Stimulated activated naive B cell treated with anti-CD40 and anti-IgM and Interleukin-4, amounts not matched to agents 10 μg/mL and 1 μg/mL and 100 μg/mL, for 72 hours (primary cell): Measurements from ENCODE around the gene PIK3R5.

Experiments
- ATAC-seq, 2 donors: fragments of 150-1000 bp; cut with Tn5 transposase; replicated peaks; 2 replicates each; pipeline ENCODE4 v1.10.0; 2021; ENCODE audit warnings: moderate library complexity in 1 of 2
- DNase-seq: peaks from one replicate; pipeline ENCODE4 v3.0.0; 2021
- H3K27ac Mint-ChIP-seq: one replicate; pipeline ENCODE4 v1.8.0; 2022; ENCODE audit warnings: mild to moderate bottlenecking, mixed read lengths
- H3K27me3 Mint-ChIP-seq, 2 donors: one replicate each; pipeline ENCODE4 v1.8.0; 2022; ENCODE audit warnings: mixed read lengths in 2 of 2
- H3K36me3 Mint-ChIP-seq, 2 donors: one replicate each; pipeline ENCODE4 v1.8.0; 2022; ENCODE audit warnings: mixed read lengths in 2 of 2, mild to moderate bottlenecking in 1 of 2
- H3K4me1 Mint-ChIP-seq, 2 donors: one replicate each; pipeline ENCODE4 v1.8.0; 2022; ENCODE audit warnings: mixed read lengths in 2 of 2, mild to moderate bottlenecking in 1 of 2
- H3K4me3 Mint-ChIP-seq, 2 donors: one replicate each; pipeline ENCODE4 v1.8.0; 2022; ENCODE audit warnings: mild to moderate bottlenecking in 2 of 2, mixed read lengths in 2 of 2, moderate library complexity in 1 of 2
- H3K9me3 Mint-ChIP-seq, 2 donors: one replicate each; pipeline ENCODE4 v1.8.0; 2022; ENCODE audit warnings: mixed read lengths in 2 of 2, mild to moderate bottlenecking in 1 of 2

PIK3R5 gene

DNA sequence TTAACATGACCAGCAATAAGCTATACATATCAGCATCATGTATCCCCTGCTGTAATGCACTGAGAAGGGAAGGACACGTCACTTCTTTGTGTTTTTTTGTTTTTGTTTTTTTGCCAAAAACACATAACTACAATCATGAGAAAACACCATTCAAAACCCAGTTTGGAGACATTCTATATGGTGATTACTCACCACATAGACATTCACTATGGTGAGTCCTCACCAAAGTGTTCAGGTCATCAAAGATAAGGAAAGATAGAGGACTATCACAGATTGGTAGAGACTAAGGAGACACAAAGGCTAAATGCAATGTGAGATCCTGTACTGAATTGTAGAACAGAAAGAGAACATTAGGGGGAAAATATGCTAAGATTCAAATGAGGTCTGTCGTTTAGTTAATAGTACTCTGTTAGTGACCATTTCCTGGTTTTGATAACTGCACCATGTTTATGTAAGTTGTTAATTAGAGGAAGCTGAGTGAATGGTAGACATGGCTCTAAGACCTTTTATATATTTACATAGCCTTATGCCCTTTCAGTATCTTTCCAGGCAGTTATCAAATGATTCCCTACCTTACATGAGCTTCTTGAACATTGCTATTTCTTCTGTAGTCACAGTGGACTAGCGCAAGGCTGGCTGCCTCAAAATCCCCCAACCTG is 46.6 kb downstream of the PIK3R5 start:
- ATAC-seq, result peak in 1 of 2 donors; percentile 21
- Mint-ChIP-seq H3K27ac (peak overlapping the region; percentile 83), H3K4me3 (peak overlapping the region in 1 of 2 donors; percentile 14), H3K36me3 (peaks cover 31 to 59% of the 10 kb centered on the region in 2 donors), H3K4me1 (peaks cover 48 to 68% of the 10 kb centered on the region in 2 donors), H3K27me3 (no peaks in the 10 kb centered on the region), H3K9me3 (peaks cover 0 to 2% of the 10 kb centered on the region in 2 donors)
- no peak for DNase-seq

DNA sequence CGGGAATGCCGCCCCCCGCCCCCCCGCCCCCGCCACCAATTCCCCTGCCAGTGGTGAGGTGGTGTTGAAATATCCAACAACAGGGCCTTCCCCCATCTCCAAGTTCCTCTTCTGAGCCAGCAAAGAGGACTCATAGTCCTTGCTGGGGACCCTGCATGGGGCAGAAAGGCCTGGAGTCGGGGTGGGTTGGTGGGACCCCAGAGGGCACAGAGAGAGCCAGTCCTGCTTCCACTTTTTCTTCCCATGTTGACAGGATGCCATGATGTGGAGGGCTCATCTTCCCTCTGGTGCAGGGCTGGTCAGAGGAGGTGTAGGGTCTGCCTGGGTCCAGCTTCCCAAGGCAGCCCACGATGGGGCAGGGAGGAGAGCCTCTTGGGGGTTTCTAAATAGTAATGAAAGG is 49.0 kb downstream of the PIK3R5 start:
- peaks cover 44 to 69% of the 10 kb centered on the region in 2 donors for H3K36me3 Mint-ChIP-seq
- peaks cover 55 to 83% of the 10 kb centered on the region in 2 donors for H3K4me1 Mint-ChIP-seq
- H3K9me3 Mint-ChIP-seq, result peaks cover 0 to 2% of the 10 kb centered on the region in 2 donors
- no peaks in the 10 kb centered on the region for H3K27me3 Mint-ChIP-seq
- H3K27ac Mint-ChIP-seq, result peak overlapping the region; percentile 87
- DNase-seq, result no peak
- no peak overlapping the region for H3K4me3 Mint-ChIP-seq
- ATAC-seq, result no peak

- peaks cover 60 to 79% of the 10 kb centered on the region in 2 donors for H3K36me3 Mint-ChIP-seq
- H3K4me3 Mint-ChIP-seq, result peak overlapping the region in 1 of 2 donors; percentile 1
- DNase-seq (no peak), ATAC-seq (no peak)
- H3K4me1 Mint-ChIP-seq, result peaks cover 70 to 87% of the 10 kb centered on the region in 2 donors
- H3K9me3 Mint-ChIP-seq, result peaks cover 0 to 2% of the 10 kb centered on the region in 2 donors
- no peaks in the 10 kb centered on the region for H3K27me3 Mint-ChIP-seq
- peak overlapping the region; percentile 93 for H3K27ac Mint-ChIP-seq
These were observed 51.0 kb downstream of the PIK3R5 start for GRCh38 chr17:8914554-8914953.

DNA sequence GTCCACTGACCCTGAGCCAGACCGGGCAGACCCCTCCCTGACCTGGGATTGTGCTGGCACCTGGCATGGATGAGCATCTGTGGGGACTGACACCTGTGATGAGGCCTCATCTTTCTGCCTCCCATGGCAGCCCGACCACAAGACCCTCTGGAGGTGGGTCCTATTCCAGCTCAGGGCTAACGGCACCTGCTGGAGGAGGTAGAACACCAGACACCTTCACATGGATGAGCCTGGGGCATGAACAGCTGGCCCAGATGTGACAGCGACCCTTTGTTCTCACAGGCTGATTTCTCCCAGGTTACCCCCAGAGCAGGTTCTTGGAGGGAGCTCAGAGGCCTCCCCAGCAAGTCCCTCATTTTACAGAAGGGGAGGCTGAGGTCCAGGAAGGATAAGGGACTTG is 51.6 kb downstream of the PIK3R5 start:
- Mint-ChIP-seq H3K36me3 (peaks cover 60 to 77% of the 10 kb centered on the region in 2 donors), H3K4me1 (peaks cover 69 to 86% of the 10 kb centered on the region in 2 donors), H3K9me3 (peaks cover 0 to 2% of the 10 kb centered on the region in 2 donors)

GRCh38 chr17:8913091-8913490 is 52.4 kb downstream of the PIK3R5 start:
- H3K27me3 Mint-ChIP-seq, result no peaks in the 10 kb centered on the region
- peak overlapping the region; percentile 87 for H3K27ac Mint-ChIP-seq
- ATAC-seq (no peak), DNase-seq (no peak)
- peaks cover 0 to 2% of the 10 kb centered on the region in 2 donors for H3K9me3 Mint-ChIP-seq
- peak overlapping the region; percentile 65 to 68 for H3K4me3 Mint-ChIP-seq
- H3K4me1 Mint-ChIP-seq, result peaks cover 71 to 87% of the 10 kb centered on the region in 2 donors
- peaks cover 67 to 81% of the 10 kb centered on the region in 2 donors for H3K36me3 Mint-ChIP-seq

More for the DNA sequence above, 51.6 kb downstream of the PIK3R5 start:
- Mint-ChIP-seq H3K27ac (no peak overlapping the region), H3K4me3 (no peak overlapping the region), H3K27me3 (no peaks in the 10 kb centered on the region)
- DNase-seq (no peak), ATAC-seq (no peak)

GRCh38 chr17:8912084-8912981 is 53.2 kb downstream of the PIK3R5 start:
- Mint-ChIP-seq H3K9me3 (no peaks in the 10 kb centered on the region), H3K27ac (peak overlapping the region; percentile 87), H3K4me3 (peak overlapping the region; percentile 65 to 68), H3K36me3 (peaks cover 69 to 79% of the 10 kb centered on the region in 2 donors), H3K27me3 (no peaks in the 10 kb centered on the region), H3K4me1 (peaks cover 74 to 87% of the 10 kb centered on the region in 2 donors)
- peak; percentile 58 for DNase-seq
- ATAC-seq, result peak; percentile 70 to 73

DNA sequence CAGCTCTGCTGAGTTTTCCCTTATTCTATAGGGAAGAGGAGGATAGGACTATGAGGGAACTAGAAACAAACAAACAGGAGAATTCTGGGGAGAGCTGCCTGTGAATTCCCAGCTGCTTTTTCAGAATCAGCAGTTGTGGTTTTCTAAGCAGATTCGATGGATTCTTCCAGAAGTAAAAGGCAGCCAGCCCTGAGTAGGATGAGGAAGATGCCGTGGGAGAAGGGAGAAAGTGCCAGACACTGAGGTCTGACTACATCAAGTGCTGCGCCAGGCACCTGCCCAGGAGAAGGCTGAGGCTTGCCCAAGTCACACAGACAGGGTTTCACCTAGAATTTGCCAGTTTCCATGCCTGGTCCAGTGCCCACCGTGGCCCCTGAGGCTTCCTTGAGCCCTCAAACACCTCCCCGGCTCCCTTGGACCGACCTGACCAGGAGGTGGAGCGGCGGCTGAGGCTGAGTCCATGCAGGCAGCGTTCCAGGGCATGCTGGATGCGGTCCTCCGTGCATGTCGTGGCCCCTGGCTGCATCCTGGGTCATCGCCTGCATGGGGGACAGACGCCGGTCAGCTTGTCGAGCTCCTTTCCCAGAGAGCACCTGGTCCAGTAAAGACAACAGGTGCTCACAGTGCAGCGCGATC is 54.4 kb downstream of the PIK3R5 start:
- Mint-ChIP-seq H3K9me3 (no peaks in the 10 kb centered on the region), H3K27ac (peak overlapping the region; percentile 87), H3K27me3 (no peaks in the 10 kb centered on the region), H3K4me3 (peak overlapping the region in 1 of 2 donors; percentile 19), H3K4me1 (peaks cover 66 to 75% of the 10 kb centered on the region in 2 donors), H3K36me3 (peaks cover 66 to 76% of the 10 kb centered on the region in 2 donors)
- ATAC-seq (no peak), DNase-seq (no peak)

GRCh38 chr17:8909586-8910270 is 55.8 kb downstream of the PIK3R5 start:
- H3K9me3 Mint-ChIP-seq, result no peaks in the 10 kb centered on the region
- ATAC-seq, result peak; percentile 66 to 74
- peaks cover 62 to 74% of the 10 kb centered on the region in 2 donors for H3K4me1 Mint-ChIP-seq
- peak overlapping the region; percentile 68 for H3K27ac Mint-ChIP-seq
- peak overlapping the region; percentile 4 to 38 for H3K4me3 Mint-ChIP-seq
- H3K27me3 Mint-ChIP-seq, result no peaks in the 10 kb centered on the region
- peaks cover 65 to 77% of the 10 kb centered on the region in 2 donors for H3K36me3 Mint-ChIP-seq
- DNase-seq, result no peak

- H3K27me3 Mint-ChIP-seq, result no peaks in the 10 kb centered on the region
- H3K9me3 Mint-ChIP-seq, result no peaks in the 10 kb centered on the region
- ATAC-seq (no peak), DNase-seq (no peak)
- peaks cover 47 to 59% of the 10 kb centered on the region in 2 donors for H3K4me1 Mint-ChIP-seq
- peak overlapping the region in 1 of 2 donors; percentile 33 for H3K4me3 Mint-ChIP-seq
- H3K36me3 Mint-ChIP-seq, result peaks cover 54 to 75% of the 10 kb centered on the region in 2 donors
- H3K27ac Mint-ChIP-seq, result peak overlapping the region; percentile 2
These were observed 60.2 kb downstream of the PIK3R5 start for GRCh38 chr17:8905331-8905730.

GRCh38 chr17:8904686-8905085 is 60.8 kb downstream of the PIK3R5 start:
- Mint-ChIP-seq H3K36me3 (peaks cover 48 to 72% of the 10 kb centered on the region in 2 donors), H3K27ac (peak overlapping the region; percentile 70), H3K4me1 (peaks cover 45 to 57% of the 10 kb centered on the region in 2 donors), H3K9me3 (no peaks in the 10 kb centered on the region), H3K27me3 (no peaks in the 10 kb centered on the region), H3K4me3 (peak overlapping the region; percentile 5 to 30)
- DNase-seq (no peak), ATAC-seq (no peak)

GRCh38 chr17:8904201-8904600 is 61.3 kb downstream of the PIK3R5 start:
- H3K9me3 Mint-ChIP-seq, result no peaks in the 10 kb centered on the region
- peaks cover 44 to 56% of the 10 kb centered on the region in 2 donors for H3K4me1 Mint-ChIP-seq
- DNase-seq (no peak), ATAC-seq (peak in 1 of 2 donors; percentile 35)
- peaks cover 47 to 70% of the 10 kb centered on the region in 2 donors for H3K36me3 Mint-ChIP-seq
- peak overlapping the region in 1 of 2 donors; percentile 30 for H3K4me3 Mint-ChIP-seq
- peak overlapping the region; percentile 70 for H3K27ac Mint-ChIP-seq
- no peaks in the 10 kb centered on the region for H3K27me3 Mint-ChIP-seq

- H3K4me3 Mint-ChIP-seq, result peak overlapping the region; percentile 73 to 76
- H3K27ac Mint-ChIP-seq, result peak overlapping the region; percentile 90
- ATAC-seq (peak; percentile 61 to 66), DNase-seq (peak; percentile 82)
- no peaks in the 10 kb centered on the region for H3K9me3 Mint-ChIP-seq
- H3K27me3 Mint-ChIP-seq, result no peaks in the 10 kb centered on the region
- H3K36me3 Mint-ChIP-seq, result peaks cover 52 to 75% of the 10 kb centered on the region in 2 donors
- H3K4me1 Mint-ChIP-seq, result peaks cover 60 to 80% of the 10 kb centered on the region in 2 donors
These were observed 64.6 kb downstream of the PIK3R5 start for GRCh38 chr17:8900626-8901585.
